ENCODE results near the gene PIEZO1.

PIEZO1 gene

GRCh38 chr16:88760424-88761142 is 24.4 kb downstream of the PIEZO1 start:
- H3K27ac ChIP-seq, result no peak overlapping the region
- no peaks in the 10 kb centered on the region for H3K27me3 ChIP-seq
- intact Hi-C loops (cut with DNase I; ENCODE audit: low total_unique reads), result no loop called here
- peaks cover 0 to 62% (median 0%) of the 10 kb centered on the region in 4 donors for H3K4me1 ChIP-seq
- no peak for DNase-seq
- peaks cover 0 to 4% (median 0%) of the 10 kb centered on the region in 3 donors for H3K9me3 ChIP-seq
- TF ChIP-seq CTCF (IDR thresholded peaks at IDR 0.05), result no peak
- H3K36me3 ChIP-seq, result peaks cover 0 to 9% (median 5%) of the 10 kb centered on the region in 3 donors
- no peak overlapping the region for H3K4me3 ChIP-seq

GRCh38 chr16:88759976-88760350 is 25.1 kb downstream of the PIEZO1 start:
- Histone ChIP-seq H3K4me1 (peaks cover 0 to 55% (median 0%) of the 10 kb centered on the region in 4 donors), H3K27me3 (no peaks in the 10 kb centered on the region), H3K4me3 (no peak overlapping the region), H3K36me3 (peaks cover 0 to 9% (median 5%) of the 10 kb centered on the region in 3 donors), H3K27ac (no peak overlapping the region), H3K9me3 (peaks cover 0 to 4% (median 0%) of the 10 kb centered on the region in 3 donors)
- no peak for DNase-seq
- intact Hi-C loops (cut with DNase I; ENCODE audit: low total_unique reads), result no loop called here
- no peak for TF ChIP-seq CTCF (IDR thresholded peaks at IDR 0.05)

- Histone ChIP-seq H3K36me3 (peaks cover 0 to 8% (median 5%) of the 10 kb centered on the region in 3 donors), H3K4me3 (no peak overlapping the region), H3K27ac (no peak overlapping the region), H3K9me3 (peaks cover 0 to 4% (median 0%) of the 10 kb centered on the region in 3 donors), H3K4me1 (peaks cover 0 to 52% (median 0%) of the 10 kb centered on the region in 4 donors), H3K27me3 (no peaks in the 10 kb centered on the region)
- no peak for DNase-seq
- intact Hi-C loops (cut with DNase I; ENCODE audit: low total_unique reads), result no loop called here
- TF ChIP-seq CTCF (IDR thresholded peaks at IDR 0.05), result no peak
Observed at GRCh38 chr16:88759245-88759975, 25.6 kb downstream of the PIEZO1 start.

- H3K4me1 ChIP-seq, result peaks cover 0 to 52% (median 0%) of the 10 kb centered on the region in 4 donors
- no peak for DNase-seq
- intact Hi-C loops (cut with DNase I; ENCODE audit: low total_unique reads), result no loop called here
- H3K36me3 ChIP-seq, result peaks cover 0 to 3% (median 1%) of the 10 kb centered on the region in 3 donors
- no peaks in the 10 kb centered on the region for H3K27me3 ChIP-seq
- no peak overlapping the region for H3K27ac ChIP-seq
- peaks cover 0 to 4% (median 0%) of the 10 kb centered on the region in 3 donors for H3K9me3 ChIP-seq
- no peak for TF ChIP-seq CTCF (IDR thresholded peaks at IDR 0.05)
- no peak overlapping the region for H3K4me3 ChIP-seq
Observed at GRCh38 chr16:88758944-88759244, 26.1 kb downstream of the PIEZO1 start.

- H3K4me1 ChIP-seq, result peaks cover 0 to 46% (median 0%) of the 10 kb centered on the region in 4 donors
Observed at GRCh38 chr16:88758227-88758943, 26.6 kb downstream of the PIEZO1 start.

More at GRCh38 chr16:88758227-88758943, 26.6 kb downstream of the PIEZO1 start:
- no peak for DNase-seq
- peaks cover 0 to 4% (median 0%) of the 10 kb centered on the region in 3 donors for H3K9me3 ChIP-seq
- no peak for TF ChIP-seq CTCF (IDR thresholded peaks at IDR 0.05)
- H3K36me3 ChIP-seq, result no peaks in the 10 kb centered on the region
- H3K27me3 ChIP-seq, result no peaks in the 10 kb centered on the region
- intact Hi-C loops (cut with DNase I; ENCODE audit: low total_unique reads), result no loop called here
- no peak overlapping the region for H3K27ac ChIP-seq
- H3K4me3 ChIP-seq, result no peak overlapping the region

Measured in tibial artery (tissue), 4 donors.